Islet of Langerhans (tissue), 1 donor: ENCODE results near the gene JPT1.
"Not testable (repeated sequence)": the region's sequence is repeated elsewhere in the genome, so short reads cannot be mapped to it uniquely, and the experiment has no call there.

ENCODE experiments used
- FAIRE-seq: peaks from one replicate; lab custom pipeline; 2011; peaks lifted over from hg19 to GRCh38; lab: Jason Lieb, UNC

Gene JPT1

DNA sequence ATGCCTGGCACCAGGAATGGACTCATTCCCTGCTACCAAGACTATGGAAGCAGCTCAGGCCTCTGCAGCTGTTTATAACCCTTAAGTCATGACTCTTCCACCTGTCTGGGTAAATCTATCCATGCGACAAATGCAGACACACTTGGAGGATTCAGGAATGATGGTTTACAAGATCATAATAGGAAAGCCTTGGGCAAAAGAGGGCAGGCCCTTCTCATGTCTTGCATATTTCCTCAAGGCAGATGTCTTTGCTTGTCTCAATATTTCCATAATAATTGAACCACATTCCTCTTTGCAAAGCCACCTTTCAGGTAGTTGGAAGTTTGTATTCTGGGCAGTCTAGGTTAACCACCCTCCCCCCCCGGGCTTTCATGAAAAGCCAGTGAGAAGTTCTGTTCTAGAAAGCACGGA lies 884 bp upstream of the JPT1 start:
- no peak for FAIRE-seq

DNA sequence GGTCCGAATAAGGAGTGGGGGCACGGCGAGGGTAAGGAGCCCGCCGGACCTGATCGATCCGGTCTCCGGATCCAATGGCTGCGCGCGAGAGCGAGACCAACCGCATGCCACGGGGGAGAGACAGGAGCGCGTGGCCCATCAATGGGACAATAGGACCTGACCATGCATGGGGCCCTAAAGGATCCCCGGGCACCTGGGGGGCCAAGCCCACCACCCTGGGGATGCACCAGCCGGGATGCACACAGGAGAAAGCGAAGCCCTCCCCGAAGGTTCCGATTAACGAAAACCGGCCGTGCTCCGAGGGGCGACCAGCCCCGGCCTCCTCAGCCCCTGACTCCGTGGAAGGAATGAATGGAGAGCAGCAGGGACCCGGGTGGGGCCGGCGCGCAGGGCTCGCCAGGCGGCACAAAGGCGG lies 525 bp downstream of the JPT1 start:
- FAIRE-seq: no peak

DNA sequence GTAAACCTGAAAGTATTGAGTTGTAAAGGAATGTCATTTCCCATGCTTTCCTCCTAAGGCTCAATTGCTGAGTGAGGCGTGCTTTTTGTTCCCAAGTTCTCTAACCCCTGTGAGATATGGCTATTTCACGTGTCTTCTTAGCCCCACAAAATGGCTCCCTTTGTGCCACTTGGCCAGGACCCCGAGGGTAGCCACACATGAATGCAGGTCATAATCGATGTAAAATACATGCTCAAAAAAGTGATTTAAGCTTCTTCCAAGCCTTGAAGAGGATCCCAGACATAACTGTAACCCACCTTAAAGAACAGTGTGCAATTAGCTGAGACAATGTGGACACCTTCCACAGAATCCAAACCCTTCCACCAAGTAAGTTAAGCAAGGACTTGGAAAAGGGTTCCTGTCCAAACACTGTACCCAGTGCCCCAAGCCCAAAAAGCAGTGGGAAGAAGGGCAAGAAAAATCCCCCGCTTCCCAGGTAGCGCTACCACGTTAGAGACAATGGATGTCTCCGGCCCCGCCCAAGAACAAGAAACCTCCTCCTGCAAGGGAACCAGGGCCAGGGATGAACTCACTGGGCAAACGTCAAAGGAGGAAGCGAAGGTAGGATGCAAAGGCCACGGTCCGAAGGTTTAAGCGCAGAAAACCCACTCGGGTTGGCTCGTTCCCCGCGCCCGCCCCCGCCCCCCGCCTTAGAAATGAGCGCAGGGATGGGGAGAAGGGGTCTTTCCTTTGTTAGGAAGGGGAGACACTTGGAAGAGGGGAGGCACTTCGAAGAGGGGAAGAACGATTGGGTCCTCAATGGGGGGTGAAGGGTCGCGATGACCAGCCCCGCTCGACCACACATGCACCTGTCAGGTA lies 1.2 kb downstream of the JPT1 start:
- FAIRE-seq: no peak

DNA sequence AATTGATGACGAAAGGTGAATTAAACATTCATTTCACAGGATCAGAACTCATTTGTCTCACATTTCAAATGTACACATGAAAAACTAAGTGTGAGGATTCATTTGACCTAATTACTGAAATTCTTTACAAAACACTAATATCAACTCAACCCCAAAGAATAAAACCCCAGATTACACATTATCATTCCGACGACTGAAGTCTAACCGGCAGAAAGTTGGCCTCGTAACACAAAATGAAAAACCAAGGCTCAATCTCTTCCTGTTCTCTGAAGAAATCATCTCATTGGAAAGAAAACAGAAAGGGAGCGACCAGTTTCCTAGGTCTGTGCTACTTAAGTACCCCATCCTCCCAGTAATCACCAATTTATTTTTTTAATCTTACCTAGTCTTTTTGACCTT lies 1.8 kb downstream of the JPT1 start:
- FAIRE-seq: no peak

DNA sequence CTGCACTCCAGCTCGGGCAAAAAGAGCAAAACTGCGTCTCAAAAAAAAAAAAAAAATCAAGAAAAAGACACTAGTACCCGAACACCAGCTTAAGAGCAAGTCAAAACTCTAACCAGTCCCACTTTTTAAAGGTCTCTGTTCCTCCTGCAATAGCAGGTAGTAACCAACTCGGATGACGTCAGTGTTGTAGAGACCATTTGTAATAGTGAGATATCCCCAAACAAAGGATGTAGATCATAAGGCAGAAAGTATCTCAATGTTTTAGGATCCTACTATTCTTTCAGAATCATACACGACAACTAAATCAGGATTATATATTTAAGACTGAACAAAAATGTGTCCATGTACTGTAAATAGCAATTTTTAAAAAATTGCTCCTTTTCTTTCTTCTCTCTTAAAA lies 2.4 kb downstream of the JPT1 start:
- no peak for FAIRE-seq

DNA sequence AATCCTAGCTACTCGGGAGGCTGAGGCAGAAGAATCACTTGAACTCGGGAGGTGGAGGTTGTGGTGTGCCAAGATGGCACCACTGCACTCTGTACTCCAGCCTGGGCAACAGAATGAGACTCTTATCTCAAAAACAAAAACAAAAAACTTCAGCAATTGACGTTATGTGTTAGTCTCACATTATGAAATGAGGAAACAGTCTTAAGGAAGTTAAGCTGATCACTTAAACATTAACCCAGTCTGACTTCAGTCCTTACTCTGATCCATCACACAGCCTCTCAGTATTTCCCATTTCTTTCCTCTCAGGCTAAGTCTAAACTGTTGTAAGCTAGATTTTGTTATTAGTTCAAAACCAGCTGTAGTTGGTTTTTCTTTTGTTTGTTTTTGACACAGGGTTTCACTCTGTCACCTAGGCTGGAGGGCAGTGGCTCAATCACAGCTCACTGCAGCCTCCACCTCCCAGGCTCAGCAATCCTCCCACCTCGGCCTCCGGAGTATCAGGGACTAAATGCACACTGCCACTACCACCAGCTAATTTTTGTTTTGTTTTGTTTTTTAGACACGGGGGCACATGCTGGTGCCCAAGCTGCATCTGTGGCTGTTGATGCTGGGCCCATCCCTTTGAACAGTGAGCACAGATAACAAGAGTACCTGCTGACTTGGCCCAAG lies 6.3 kb downstream of the JPT1 start:
- FAIRE-seq: no peak

DNA sequence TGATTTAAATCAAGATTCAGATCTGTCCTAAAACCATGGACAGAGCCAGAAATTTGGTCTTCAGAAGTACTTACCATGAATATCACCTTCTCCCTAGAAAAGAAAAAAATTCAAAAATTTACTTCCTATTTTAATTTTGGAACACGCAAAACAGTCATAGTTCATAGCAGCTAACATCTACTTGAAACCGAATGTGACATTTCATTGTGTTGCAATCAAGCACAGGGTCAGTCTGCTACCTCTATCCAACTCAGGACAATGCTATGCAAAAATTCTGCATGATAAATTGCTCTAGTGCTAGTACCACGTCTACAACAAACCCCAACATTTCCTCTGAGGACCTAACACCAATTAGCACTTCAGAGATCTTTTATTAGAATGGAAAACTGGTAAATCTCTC lies 7.7 kb downstream of the JPT1 start:
- no peak for FAIRE-seq

DNA sequence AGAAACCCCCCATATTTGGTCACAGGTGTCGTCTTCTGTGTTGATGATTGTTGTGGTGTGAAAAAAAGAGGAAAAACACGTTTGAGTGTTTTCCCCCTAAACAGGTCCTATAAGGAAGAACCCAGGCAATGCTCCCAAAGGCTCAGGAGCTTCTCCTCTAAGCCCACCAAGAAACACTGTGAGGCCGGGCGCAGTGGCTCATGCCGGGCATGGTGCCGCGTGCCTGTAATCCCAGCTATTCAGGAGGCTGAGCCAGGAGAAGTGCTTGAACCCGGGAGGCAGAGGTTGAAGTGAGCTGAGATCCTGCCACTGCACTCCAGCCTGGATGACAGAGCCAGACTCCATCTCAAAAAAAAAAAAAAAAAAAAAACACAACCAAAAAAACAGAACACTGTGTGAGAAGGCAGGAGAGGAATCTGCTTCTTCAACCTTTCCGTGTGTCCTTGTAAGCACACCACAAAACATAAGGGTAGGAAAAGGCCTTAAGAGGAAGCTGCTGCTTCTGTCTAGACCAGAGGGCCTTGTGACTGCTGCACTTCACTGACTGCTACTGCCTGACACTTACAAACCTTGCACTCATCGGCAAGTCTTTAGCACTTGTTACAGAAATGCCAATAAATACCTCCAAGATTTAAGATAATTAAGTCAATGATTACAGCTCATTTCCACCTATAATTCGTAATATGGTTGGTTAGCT lies 9.3 kb downstream of the JPT1 start:
- no peak for FAIRE-seq

DNA sequence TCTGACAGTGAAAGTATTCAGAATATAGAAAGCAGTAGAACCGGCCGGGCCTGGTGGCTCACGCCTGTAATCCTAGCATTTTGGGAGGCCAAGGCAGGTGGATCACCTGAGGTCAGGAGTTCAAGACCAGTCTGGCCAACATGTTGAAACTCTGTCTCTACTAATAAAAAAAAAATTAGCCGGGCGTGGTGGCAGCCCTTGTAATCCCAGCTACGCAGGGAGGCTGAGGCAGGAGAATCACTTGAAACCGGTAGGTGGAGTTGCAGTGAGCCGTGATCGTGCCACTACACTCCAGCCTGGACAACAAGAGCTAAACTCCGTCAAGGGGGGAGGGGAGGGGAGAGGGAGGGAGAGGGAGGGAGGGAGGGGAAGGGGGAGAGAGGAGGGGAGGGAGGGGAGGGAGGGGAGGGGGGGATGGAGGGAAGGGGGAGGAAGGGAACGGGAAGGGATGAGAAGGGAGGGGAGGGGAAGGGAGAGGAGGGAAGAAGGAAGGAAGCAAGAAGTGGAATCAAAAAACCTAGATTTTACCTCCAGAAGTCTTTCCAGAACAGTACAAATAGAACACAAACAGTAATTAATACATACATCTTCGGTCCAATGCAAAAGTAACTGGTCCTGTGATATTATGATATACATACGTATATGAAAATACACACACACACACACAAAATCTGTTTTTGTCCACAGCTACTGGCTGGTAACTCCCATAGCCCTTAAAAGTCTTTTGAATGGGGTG lies 11.9 kb downstream of the JPT1 start:
- no peak for FAIRE-seq

DNA sequence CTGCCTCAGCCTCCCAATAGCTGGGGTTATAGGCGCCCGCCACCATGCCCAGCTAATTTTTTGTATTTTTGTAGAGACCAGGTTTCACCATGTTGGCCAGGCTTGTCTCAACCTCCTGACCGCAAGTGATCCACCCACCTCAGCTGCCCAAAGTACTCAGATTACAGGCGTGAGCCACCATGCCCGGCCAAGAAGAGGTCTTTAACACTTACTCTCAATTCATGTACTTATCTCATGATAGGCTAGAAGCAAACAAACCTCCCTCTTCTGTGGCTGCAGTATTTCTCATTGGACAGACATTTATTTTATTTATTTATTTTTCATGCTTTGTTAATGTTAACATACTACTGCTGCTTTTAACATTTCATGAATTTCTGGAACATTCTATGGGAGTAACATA lies 15.8 kb downstream of the JPT1 start:
- FAIRE-seq: no peak

DNA sequence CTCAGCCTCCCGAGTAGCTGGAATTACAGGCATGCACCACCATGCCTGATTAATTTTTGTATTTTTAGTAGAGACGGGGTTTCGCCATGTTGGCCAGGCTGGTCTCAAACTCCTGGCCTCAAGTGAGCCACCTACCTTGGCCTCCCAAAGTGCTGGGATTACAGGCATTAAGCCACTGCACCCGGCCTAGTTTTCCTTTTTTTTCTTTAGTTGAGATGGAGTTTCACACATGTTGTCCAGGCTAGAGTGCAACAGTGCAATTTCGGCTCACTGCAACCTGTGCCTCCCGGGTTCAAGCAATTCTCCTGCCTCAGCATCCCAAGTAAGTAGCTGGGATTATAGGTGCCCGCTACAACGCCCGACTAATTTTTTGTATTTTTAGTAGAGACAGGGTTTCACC lies 16.6 kb downstream of the JPT1 start:
- FAIRE-seq: not testable (repeated sequence)

DNA sequence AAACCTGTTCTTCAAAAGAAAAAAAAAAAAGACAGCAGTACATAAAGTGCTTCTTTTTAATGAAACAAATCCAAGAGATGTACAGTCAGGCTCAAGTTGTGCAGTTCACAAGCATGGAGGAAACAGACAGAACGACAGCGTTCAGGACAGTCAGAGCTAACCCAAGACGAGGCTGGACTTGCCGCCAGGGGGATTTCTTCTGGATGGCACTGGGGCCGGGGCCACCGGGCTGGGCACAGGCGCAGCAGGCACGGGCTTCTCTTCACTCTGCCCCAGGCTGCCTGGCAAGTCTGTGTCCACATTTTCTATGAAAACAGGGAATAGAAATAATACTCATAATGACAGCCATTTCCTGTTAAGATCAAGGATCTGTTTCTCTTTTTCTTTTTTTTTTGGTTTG lies 18.4 kb downstream of the JPT1 start:
- FAIRE-seq: no peak

DNA sequence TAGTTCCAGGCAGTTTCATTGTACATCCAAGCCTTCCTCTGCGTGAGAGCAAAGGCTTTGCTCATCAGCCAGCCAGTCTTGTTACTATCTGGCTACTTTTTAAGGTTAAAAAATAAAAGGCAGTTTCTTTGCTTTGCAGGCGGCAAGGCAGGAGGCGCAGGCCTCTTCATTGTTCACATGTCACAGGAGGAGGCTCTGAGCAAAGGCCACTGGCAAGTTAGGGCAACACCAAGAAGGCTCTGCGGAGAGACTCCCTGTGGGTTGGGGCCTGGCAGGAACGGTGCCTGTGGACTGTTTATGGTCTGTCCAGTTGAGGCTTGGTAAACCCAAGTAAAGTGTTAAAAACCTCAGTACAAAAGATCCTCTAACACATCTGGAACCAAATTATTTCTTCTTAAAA lies 18.9 kb downstream of the JPT1 start:
- no peak for FAIRE-seq

DNA sequence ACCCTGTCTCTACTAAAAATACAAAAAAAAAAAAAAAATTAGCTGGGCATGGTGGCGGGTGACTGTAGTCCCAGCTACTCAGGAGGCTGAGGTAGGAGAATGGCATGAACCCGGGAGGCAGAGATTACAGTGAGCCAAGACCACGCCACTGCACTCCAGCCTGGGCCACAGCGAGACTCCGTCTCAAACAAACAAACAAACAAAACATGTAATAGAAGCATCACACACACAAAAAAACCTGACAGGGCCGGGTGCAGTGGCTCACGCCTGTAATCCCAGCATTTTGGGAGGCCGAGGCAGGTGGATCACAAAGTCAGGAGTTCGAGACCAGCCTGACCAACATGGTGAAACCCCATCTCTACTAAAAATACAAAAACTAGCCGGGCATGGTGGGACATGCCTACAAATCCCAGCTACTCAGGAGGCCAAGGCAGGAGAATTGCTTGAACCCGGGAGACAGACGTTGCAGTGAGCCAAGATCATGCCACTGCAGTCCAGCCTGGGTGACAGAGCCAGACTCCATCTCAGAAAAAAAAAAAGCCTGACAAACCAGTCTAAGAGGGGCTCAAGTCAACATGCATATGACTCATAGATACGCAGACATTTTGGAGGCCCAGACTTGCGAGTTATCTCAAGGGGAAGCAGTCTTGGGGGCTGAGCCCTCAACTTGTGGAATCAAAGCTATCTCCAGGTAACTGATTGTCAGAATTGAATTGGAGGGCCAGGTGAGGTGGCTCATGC lies 20.5 kb downstream of the JPT1 start:
- FAIRE-seq: not testable (repeated sequence)

DNA sequence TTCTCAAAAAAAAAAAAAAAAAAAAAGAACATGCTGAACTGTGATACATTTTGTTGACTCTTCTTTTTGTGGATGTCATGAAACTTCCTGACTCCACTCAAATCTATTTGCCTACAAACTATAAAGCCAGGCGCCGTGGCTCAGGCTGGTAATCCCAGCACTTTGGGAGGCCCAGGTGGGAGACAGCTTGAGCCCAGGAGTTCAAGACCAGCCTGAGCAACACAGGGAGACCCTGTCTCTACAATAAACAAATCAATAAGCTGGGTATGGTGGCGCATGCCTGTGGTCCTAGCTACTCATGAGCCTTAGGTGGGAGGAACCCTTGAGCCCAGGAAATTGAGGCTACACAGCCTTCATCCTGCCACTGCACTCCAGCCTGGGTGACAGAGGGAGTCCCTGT lies 21.3 kb downstream of the JPT1 start:
- no peak for FAIRE-seq

DNA sequence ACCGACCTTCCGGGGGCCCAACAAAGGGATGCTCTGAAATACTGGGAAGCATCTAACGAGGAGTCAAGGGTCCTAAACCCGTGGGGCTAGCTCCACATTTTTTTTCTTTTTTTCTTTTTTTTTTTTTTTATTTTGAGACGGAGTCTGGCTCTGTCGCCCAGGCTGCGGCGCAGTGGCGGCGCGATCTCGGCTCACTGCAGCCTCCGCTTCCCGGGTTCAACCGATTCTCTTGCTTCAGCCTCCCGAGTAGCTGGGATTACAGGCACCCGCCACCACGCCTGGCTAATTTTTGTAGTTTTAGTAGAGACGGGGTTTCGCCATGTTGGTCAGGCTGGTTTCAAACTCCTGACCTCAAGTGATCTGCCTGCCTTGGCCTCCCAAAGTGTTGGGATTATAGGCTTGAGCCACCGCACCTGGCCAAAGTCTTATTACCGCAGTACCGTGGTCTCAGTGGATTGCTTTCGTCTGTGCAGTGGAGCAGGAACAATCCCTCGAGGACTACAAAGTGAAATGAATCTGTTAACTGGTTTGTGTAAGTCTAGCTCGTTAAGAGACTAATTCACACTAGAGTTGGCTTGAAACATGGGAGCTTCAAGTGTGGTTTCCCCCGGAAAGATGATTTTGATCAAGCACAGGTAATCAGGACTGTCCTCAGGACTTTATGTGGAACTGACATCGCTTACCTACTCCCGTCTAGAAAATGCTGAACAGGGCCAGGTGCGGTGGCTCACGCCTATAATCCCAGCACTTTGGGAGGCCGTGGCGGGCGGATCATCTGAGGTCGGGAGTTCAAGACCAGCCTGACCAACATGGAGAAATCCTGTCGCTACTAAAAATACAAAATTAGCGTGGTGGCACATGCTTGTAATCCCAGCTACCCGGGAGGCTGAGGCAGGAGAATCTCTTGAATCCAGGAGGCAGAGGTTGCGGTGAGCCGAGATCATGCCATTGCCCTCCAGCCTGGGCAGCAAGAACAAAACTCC lies 22.0 kb downstream of the JPT1 start:
- FAIRE-seq: not testable (repeated sequence)

DNA sequence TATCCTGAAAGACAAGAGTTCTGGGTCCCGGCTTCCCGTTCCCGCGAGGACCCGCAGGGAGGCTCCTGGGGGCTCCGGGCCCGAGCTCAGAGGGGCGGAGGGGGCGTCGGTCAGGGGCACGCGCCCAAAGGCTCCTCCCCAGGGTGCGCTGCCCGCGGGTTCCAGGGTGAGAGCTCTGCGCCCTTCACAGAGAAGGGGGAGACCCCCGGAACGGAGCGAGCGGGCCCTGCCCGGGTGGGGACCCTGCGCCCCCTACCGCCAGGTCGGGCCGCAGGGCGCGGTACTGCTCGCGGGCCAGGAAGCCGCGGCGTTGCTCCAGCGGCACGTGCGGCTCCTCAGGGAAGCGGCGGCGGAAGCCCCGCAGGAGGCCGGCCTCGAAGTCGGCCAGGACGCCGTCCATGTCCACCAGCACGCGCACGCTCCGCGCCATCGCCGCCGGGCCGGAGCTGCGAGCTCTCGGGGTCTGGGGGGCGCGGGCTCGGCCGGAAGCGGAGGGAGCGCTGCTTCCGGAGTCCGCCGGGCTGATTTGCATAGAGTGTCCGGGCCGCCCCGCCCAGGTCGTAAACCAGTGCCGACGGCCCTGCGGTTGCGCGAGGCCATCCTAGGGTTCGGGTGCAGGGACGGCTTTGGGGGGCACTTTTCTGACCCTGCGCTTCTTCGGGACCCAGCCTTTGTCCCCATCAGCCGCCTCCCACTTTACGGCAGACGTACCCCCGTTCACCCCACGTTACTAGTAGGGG lies 22.9 kb downstream of the JPT1 start, which contains the start of gene NT5C:
Gene NT5C, minus strand, starts transcription at position 465 of the 740 bp plus-strand sequence. Its CDS starts 35 bp downstream, at position 430.
- no peak for FAIRE-seq

DNA sequence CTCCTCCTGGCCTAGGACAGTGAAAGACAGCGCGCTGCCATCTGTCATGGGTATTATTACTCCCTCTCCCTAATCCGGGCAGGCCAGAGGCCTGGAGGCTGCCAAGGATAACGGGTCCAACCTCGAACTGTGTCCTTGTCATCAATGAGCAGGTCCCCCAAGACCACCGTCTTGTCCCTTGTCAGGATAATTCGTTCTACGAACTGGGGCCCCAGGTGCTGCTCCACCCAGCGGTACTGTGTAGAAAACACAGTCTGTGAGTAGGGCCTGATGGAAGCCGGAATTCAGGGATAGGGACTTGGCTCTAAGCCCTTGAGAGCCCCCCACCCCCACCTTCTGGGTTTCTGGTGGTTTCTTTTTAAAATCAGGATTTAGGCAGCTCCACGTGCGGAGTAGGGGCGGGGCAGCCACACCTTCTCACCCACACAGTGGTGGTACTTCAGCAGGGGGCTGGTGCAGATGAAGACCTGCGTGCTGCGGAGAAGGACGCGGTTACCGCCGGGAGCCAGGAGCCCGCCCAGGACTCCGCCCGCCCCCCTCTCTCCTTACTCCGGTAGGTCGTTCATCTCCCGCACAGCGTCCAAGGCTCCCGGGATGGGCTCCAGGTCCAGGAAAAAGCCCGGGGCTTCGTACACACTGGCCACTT lies 23.6 kb downstream of the JPT1 start:
- no peak for FAIRE-seq

DNA sequence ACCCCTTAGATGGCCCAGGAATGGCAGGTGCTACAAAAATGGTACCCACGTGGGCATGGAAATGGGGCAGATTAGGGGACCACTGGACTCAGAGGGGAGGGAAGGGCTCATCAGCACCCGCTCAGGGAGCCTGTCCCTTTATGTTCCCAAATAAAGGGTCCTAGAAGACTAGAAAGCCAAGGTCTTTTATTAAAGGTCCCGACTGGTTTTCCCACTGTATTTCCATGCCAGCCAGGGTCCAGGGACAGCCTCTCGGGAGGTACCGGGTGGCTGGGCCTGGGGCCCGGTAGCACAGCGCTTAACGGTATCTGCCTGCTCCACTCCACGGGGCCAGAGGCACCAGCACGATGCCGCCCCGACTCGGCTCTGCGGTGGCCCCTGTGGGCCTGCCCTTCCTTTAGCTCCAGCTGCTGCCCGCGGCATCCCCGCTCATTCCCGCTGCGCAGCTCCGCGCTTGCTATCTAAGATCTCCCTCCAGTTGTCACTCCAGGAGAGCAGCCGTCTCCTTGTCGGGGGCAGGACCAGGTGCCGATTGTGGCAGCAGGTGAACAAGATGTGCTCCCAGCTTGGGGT lies 24.2 kb downstream of the JPT1 start:
- FAIRE-seq: no peak
